GM12891 (cell line): ENCODE measurements around the gene C12orf57.

Experiments used
- DNase-seq: peaks from one replicate; pipeline ENCODE4 v3.0.0; 2011; ENCODE audit warnings: low spot score; ENCODE audit not compliant: insufficient read length
- FAIRE-seq: peaks from 2 replicates; lab custom pipeline; 2011; peaks lifted over from hg19 to GRCh38; lab: Jason Lieb, UNC
- PAX5 ChIP-seq: IDR thresholded peaks from 2 replicates; pipeline ENCODE4 v1.6.1; 2011; ENCODE audit warnings: low read length, moderate library complexity, mild to moderate bottlenecking; ENCODE audit not compliant: insufficient read depth, severe bottlenecking
- POLR2A ChIP-seq: IDR thresholded peaks from 2 replicates; pipeline ENCODE4 v1.6.1; 2011; ENCODE audit warnings: low read depth, low read length, control low read depth
- POLR2AphosphoS5 ChIP-seq: IDR thresholded peaks from 2 replicates; pipeline ENCODE4 v1.6.1; 2011; ENCODE audit warnings: low read depth, low read length, control low read depth
- POU2F2 ChIP-seq: IDR thresholded peaks from 2 replicates; pipeline ENCODE4 v1.6.1; 2011; ENCODE audit warnings: low read depth, mild to moderate bottlenecking, control low read depth, low read length, moderate library complexity
- SPI1 ChIP-seq: IDR thresholded peaks from 2 replicates; pipeline ENCODE4 v1.6.1; 2011; ENCODE audit warnings: low read depth, low read length, control low read depth
- TAF1 ChIP-seq: IDR thresholded peaks from 2 replicates; pipeline ENCODE4 v1.6.1; 2011; ENCODE audit warnings: low read depth, low read length, control low read depth

The C12orf57 gene

GRCh38 chr12:6921539-6921938, 22.3 kb upstream of the C12orf57 start:
- DNase-seq, result no peak
- peak; percentile 60 for FAIRE-seq

DNA sequence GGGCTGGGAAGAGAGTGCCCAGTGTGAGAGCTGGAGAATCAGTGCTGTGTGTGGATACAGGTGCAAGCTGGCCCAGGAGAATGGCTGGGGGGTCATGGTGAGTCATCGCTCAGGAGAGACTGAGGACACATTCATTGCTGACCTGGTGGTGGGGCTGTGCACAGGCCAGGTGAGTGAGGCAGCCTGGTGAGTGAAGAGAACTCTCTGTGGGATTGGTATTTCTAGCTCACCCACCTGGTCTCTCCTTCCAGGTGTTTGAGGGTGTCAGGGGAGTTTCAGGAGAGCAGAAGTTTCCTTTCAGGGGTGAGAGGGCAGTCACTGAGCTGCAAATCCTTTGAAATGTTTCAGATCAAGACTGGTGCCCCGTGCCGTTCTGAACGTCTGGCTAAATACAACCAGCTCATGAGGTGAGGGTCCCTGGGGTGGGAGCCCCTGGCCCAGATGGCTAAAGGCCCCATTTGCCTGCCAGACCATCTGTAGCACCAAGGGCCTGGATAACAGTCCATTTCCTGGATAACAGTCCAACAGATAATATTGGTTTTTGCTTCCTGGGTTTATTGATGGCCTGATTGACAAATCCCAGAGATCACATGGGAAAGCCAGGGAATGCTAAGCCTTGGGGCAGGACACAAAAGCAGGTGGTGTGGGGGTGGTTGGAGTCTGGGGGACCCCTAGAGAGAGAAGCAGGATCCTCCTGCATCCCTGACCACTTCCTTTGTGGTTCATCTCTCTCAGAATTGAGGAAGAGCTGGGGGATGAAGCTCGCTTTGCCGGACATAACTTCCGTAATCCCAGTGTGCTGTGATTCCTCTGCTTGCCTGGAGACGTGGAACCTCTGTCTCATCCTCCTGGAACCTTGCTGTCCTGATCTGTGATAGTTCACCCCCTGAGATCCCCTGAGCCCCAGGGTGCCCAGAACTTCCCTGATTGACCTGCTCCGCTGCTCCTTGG, 21.6 kb upstream of the C12orf57 start:
- FAIRE-seq (peak; percentile 91), DNase-seq (no peak)
- TF ChIP-seq POLR2AphosphoS5 (no peak), TAF1 (no peak), PAX5 (no peak), POLR2A (no peak), SPI1 (no peak), POU2F2 (no peak)

More at GRCh38 chr12:6921539-6921938, 22.3 kb upstream of the C12orf57 start:
- TF ChIP-seq PAX5 (no peak), POLR2A (no peak), POU2F2 (no peak), POLR2AphosphoS5 (no peak), SPI1 (no peak), TAF1 (no peak)

DNA sequence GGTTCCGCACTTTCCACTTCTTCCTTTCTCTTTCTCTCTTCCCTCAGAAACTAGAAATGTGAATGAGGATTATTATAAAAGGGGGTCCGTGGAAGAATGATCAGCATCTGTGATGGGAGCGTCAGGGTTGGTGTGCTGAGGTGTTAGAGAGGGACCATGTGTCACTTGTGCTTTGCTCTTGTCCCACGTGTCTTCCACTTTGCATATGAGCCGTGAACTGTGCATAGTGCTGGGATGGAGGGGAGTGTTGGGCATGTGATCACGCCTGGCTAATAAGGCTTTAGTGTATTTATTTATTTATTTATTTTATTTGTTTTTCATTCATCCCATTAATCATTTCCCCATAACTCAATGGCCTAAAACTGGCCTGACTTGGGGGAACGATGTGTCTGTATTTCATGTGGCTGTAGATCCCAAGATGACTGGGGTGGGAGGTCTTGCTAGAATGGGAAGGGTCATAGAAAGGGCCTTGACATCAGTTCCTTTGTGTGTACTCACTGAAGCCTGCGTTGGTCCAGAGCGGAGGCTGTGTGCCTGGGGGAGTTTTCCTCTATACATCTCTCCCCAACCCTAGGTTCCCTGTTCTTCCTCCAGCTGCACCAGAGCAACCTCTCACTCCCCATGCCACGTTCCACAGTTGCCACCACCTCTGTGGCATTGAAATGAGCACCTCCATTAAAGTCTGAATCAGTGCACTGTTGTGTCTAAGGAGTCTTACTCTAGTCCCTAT, 20.7 kb upstream of the C12orf57 start:
- DNase-seq (no peak), FAIRE-seq (peak; percentile 86)
- TF ChIP-seq TAF1 (no peak), POU2F2 (peak; percentile 92)

GRCh38 chr12:6923851-6924250, 20.0 kb upstream of the C12orf57 start:
- FAIRE-seq (no peak), DNase-seq (no peak)
- no peak for TF ChIP-seq POLR2AphosphoS5
- TF ChIP-seq PAX5, result no peak
- TF ChIP-seq POLR2A, result no peak
- no peak for TF ChIP-seq TAF1
- TF ChIP-seq SPI1, result no peak
- no peak for TF ChIP-seq POU2F2

DNA sequence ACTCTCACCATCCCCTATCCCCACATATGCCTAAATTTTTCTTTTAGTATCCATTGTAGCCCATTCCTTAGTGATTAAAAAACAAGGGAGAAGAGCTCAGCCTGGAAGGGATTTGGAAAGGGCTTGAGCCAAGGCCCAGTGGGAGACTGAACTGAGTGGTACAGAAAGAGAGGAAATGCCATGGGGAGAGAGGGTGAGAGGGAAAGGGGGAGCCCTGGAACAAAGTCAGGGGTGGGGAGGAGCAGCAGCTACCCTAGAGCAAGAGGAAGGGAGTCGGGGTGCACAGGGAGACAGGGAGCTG, 18.6 kb upstream of the C12orf57 start:
- no peak for DNase-seq
- no peak for FAIRE-seq
- TF ChIP-seq PAX5, result no peak
- TF ChIP-seq SPI1, result no peak
- no peak for TF ChIP-seq POU2F2
- TF ChIP-seq TAF1, result no peak
- no peak for TF ChIP-seq POLR2A

DNA sequence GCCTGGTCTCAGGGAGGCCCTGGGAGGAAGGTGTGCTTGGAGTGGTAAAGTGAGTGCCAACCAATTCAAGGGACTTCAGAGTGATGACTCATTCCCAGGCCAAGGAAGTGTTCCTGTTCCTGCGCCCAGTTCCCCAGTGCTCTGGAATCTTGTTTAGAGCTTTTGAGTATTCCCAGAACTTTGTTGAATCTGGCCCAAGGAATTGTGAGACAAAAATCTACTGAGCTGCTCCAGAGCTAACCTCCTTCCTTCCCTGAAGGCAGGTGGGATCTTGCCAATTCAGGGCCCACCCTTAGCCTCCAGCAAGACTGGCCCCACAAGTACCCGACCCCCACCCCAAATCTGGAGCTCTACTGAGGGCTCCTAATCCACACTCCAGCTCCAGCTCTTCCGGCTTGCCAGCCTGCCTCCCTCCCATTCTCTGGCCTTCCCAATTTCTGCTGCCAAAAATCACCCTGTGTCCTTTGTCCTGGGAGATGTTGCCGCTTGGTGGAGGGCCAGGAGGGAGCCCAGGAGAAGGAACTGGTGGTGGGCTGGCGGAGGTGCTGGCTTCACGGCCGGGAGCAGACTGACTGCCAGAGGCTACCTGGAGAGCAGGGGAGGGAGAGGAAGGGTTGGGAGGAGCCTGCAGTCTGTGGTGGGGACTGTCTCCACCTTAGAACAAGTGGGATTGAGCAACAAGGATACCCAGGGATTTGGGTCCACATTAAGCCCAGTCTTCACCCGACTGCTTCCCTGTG, 18.1 kb upstream of the C12orf57 start:
- DNase-seq, result no peak
- TF ChIP-seq POU2F2 (no peak), POLR2A (no peak), PAX5 (no peak), SPI1 (no peak), POLR2AphosphoS5 (no peak), TAF1 (no peak)
- no peak for FAIRE-seq

GRCh38 chr12:6927379-6928021, 16.3 kb upstream of the C12orf57 start, which contains the start of gene ATN1:
ATN1 (plus strand) TSS chr12:6927959; CDS start chr12:6934002, 6,043 bp downstream.
- FAIRE-seq (peak; percentile 35), DNase-seq (peak; percentile 66)
- TF ChIP-seq POLR2A (peak; percentile 32; the same call in 1 of the 2 replicates), POLR2AphosphoS5 (no peak)

DNA sequence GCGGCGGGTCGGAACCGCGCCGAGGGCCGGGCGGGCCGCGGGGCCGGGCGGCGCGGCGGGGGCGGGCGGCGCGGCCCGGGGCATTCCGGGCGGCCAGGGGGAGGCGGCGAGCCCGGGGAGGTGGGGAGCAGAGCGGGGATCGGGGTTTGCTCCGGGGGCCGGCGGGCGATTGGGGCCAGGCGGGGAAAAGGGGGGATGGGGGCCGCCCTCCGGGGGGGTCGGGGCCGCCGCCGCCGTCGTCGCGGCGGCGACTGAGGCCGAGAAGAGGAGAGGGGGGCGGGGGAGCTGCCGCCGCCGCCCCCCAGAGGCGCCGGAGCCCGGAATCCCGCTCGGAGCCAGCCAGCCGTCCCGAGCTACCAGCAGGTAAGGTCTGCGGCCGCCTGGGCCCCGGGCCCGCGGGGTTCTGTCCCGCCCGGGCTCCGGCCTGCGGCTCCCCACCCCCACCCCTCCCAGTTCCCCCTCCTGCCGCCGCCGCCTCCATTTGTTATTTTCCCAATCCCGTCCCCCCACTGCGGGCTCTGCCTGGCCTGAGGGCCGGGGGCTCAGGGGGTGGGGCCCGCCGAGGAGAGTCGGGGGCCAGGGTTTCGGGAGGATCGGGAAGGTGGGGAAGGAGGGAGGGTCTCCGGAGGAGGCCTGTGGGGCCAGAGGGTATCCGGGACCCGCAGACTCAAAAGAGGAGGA, 15.7 kb upstream of the C12orf57 start:
- TF ChIP-seq TAF1 (no peak), SPI1 (no peak), POU2F2 (no peak), PAX5 (no peak), POLR2AphosphoS5 (no peak), POLR2A (no peak)
- DNase-seq, result no peak
- FAIRE-seq, result no peak
